HG03558 (cell line): ENCODE results near the gene IQUB.
"Not testable (repeated sequence)": the region's sequence is repeated elsewhere in the genome, so short reads cannot be mapped to it uniquely, and the experiment has no call there.

ENCODE experiments used
- ATAC-seq: cut with Tn5 transposase; IDR thresholded peaks from one replicate; pipeline ENCODE4 v1.9.1; 2021; ENCODE audit warnings: moderate number of reproducible peaks; ENCODE audit not compliant: unreplicated experiment; ENCODE audit errors: extremely low read depth

The IQUB gene

DNA sequence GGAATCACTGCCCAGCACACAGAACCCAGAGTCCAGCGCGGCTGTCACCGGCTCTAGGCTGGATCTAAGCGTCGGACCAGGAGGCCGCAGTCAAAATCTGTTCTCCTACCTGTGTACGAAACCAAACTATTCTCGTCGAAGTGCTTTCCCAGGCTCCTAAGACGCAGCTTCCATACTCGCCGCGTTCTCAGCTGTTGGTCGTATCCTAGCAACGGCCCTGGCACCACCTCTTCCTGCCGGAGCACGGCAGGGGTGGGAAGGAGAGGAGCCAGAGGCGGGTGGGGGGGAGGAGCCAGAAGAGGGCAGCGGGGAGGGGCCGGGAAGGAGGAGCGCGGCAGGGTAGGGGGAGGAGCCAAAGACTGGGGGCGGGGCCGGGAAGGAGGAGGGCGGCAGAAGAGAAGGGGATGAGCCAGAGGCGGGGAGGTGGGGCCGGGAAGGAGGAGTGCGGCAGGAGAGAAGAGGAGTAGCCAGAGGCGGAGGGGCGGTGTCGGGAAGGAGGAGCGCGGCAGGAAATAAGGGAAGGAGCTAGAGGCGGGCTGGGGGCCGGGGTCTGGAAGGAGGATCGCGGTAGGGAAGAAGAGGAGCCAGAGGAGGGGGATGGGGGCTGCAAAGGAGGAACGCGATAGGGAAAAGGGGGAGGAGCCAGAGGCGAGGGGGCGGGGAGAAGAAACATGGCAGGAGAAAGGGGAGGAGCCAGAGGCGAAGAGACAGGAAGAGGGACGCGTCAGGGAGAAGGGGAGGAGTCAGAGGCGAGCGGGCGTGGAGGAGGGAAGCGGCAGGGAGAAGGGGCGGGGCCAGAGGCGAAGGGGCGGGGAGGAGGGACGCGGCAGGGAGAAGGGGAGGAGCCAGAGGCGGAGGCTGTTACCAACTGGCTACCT, at the start of gene IQUB:
Gene IQUB, minus strand, starts transcription at position 213 of the 878 bp plus-strand sequence. CDS start 22,255 bp downstream, outside the sequence.
- ATAC-seq: peak; percentile 67

DNA sequence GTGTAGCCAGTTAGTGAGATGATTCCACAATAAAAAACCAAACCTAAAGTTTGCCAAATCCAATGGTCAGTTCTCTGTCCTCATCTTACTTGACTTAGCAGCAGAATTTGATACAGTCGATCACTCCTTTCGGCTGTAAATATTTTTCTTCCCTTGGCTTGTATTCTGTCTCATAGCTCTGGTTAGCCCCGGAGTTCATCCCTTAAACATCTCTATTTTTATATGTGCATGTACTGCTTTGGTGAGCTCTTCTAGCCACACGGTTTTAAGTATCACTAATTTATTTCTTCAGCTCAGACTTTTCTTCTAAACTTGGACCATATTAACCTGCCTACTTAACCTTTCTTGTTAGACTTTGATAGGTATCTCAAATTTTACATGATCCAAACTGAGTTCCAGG, 49.4 kb upstream of the IQUB start:
- no peak for ATAC-seq

DNA sequence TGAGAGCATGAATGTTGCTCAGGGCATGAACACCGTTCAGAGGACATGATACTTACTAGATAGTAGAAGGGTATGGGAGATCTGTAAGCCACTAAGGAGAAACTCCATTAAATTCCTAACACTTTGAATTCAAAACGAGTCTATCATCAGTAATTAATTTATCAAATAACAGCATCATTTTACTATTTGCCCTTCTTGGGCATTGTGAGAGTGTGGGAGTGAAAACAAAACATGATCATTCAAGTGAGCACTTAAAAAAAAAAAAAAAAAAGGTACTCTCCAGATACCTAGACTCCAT, 46.7 kb upstream of the IQUB start:
- no peak for ATAC-seq

DNA sequence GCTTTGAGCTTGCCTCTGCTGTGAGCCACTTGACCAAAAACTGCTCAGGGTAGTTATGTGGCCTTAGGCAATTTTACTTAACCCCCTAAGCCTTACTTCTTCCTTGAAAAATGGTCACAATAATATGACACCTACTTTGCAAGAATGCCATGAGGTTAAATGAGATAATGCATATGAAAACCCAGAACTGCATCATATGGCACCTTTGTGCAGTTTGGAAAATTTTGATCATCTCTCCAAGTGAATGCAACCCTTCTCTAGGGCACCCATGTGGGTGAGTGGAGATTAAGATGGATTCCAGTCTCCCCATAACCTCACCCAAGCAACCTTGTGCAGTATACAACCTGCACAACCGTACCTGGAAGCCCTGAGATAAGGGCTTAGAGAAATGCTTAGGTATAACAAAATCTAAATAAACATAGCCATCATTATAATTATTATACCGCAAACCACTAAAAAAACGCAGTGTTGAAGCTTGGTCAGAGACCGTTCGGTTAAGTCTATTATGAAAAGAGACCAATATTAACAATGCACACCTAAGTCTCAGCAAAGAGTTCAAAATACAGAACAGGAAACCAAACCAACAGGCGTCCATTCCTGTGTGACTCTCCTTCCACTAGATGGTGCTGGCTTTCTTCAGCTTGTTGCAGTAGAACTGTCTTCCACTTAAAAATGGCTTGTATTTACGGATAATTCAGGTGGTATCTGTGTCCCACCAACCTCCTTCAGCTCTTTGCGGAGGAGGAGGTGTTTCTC, 46.2 kb upstream of the IQUB start:
- ATAC-seq: peak; percentile 55

DNA sequence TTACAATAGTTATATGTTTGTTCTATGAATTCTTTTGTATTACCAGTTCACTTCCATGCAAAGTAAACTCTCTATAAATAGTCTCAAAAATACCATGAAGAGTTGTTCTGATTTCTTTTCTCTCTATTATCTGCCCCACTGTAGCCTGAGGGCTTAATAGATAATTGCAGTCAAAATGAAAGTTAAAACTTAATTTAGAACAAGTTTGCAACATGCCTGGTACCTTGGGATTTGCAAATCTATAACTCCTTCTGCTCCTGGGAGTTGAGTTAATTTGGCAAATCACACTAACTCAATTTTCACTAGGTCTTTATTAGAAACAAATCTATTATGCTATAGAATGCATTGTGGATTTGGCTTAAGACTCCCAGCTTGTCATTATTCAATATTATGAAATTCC, 45.0 kb upstream of the IQUB start:
- ATAC-seq: no peak

DNA sequence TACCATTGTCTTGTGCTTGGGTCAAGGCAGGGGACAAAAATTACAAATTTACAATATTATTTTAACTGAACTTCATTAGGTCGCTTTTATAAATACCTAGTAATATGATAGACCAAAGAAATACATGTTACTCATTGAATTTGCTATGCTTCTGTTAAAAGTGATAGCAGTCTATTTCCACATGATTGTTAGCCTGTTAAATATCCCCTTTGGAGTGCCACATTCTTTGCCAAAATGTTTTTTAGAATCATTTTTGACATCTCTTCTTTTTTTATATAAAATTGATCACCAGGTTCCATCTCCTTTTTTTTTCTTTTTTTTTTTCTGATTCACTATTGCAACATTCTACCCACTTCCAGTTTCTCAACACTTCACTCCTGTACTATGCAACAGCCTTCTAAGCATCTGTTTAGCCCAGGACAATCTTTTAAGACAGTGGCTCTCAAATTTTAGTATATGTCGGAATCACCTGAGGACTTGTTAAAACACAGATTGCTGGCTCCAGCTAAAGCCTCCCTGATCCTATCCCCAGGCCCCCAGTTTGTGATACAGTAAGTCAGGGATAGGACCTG, 39.6 kb upstream of the IQUB start:
- no peak for ATAC-seq

DNA sequence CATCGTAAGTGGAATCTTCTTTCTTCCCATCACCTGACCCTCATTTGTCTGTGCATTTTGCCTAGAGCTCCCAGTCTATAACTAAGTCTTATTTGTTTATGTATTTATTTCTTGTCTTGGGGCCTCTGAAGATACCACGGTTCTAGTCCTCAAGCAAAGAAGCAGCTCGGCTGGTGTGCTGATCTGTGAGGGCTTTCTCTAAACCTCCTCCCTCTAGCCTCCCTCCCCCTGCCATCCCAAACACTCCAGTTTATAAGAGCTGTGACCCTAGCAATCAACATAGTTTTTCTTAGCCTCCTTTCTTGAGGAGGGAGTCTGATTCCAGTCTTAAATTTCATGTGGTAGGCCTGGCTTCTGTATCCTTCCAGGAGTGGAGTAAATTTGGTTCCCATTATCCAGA, 38.9 kb upstream of the IQUB start:
- ATAC-seq: no peak

DNA sequence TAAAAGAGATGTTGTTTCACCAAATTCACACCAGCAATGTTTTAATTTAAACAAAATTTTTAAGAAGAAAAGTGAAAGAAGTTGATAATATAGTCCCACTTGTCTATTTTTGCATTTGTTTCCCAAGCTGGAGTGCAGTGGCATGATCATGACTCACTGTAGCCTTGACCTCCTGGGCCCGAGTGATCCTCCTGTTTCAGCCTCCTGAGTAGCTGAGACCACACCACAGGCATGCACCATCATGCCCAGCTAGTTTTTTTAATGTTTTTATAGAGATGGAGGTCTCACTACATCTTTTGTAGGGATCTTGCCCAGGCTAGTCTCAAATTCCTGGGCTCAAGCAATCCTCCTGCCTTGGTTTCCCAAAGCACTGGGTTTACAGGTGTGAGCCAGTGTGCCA, 37.3 kb upstream of the IQUB start:
- no peak for ATAC-seq

DNA sequence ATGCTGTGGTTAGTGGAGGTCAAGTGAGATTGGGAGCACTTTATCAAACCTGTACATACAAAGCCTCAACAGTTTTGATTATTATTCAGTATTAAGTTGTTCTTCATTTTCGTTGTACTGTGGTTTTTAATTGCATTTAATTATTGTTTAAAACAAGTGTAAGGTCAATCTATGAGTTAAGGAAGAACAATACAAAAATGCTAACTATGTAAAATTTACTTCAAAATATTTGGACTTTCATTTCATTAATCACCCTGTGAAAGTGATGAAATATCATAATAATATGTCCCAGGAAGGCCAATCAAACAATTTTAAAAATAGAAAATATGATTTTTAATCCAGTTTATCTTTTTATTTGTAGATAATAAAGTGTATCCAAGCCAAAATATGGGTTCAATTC, 36.8 kb upstream of the IQUB start:
- ATAC-seq: no peak

DNA sequence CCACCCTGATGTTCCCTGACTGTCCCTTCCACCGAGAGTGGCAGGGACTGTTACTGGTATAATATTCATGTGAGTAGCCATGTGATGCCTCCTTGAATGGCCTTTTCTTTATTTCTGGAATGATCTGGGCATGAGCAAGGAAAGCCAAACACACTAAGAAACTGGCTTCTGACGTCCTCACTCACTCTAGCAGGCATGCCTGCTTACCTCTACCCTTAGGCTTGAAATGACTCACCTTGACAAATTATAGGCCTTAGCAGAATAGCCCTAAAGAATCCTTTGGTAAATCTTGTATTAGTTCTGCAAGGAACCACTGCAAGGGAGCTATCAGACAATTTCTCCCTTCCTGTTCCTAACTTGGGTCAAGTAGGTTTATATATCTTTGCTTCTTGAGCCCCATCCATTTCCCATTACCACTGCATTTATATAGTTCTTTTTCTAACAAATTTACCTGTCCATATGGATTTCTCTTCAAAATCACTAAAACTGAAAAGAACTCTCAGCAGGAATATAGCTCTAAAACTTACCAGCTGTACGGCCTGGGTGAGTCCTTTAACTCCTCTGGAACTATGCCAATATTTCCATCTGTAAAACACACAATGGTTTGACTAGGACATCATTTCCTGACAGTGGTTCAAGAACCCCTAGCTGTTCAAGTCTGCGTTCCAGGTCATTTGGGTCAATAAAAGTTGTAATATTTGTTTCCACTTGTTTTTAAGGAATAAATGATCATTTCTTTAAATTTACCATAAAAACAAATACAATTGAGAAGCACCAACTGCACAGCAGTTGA, 36.2 kb upstream of the IQUB start:
- ATAC-seq: no peak

DNA sequence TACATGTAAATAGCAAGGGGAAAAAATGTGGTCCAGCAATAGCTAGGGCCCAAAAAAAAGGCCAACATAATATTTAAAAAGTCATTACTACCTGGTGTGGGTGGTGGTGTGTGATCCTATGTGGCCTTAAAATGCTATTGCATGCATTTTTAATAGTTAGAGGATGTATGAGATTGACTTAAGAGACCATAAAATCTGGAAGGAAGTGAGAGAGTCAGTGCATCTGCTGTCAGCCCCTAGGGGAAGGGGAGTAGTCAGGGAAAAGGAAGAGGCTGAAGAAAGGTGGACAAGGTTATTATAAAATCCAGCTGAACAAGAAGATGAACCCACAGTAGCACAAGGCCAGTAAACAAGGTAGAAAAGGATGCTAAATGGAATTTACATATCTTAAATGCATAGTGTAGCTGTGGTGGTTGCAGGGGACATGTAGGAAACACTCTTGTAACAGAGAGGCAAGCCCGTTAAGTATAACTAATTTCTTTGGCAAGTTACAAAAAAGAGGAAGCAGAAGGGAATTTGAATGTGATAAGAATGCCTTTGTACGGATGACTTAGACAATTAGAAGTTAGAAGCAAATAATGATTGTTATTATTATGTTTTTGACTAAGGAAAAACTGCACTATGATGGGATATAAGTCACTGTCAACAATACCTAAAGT, 35.1 kb upstream of the IQUB start:
- ATAC-seq: no peak

DNA sequence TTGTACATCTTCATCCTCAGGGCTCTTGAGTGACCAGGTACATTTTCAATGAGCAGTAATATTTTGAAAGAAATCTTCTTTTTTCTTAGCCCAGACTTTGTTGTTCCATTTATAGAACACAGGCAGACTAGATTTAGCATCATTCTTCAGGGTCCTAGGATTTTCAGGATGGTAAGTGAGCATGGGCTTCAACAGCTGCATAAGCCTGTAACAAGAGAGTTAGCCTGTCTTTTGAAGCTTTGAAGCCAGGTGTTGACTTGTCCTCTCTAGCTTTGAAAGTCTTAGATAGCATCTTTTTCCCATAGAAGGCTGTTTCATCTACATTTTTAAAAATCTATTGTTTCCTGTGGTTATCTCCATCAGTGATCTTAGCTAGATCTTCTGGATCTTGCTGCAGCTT, 27.7 kb upstream of the IQUB start:
- no peak for ATAC-seq

DNA sequence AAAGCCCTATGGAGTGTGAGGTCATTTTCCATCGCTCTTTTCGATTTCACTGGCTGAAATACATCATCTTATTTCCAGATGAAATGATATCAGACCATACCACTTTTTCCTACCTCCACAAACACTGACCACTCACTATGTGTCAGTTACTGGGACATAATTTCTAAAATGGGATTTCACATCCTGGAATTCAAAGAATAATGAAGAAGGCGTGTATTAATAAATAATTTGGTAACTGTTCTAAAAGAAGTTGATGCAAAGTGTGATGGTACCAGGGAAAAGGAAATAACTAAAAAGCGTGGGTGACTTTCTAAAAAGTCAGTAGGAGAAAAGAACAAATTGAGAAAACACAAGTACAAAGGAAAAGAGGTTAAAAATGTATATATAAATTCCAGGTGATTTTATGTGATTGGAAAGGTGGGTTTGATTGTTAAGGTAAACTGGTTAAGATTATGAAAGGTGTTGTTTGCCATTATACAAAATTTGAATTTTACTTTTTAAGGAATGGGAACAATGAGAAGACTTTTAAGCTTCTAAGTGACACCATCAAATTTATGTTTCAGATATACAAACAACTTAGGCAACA, 24.0 kb upstream of the IQUB start:
- no peak for ATAC-seq

DNA sequence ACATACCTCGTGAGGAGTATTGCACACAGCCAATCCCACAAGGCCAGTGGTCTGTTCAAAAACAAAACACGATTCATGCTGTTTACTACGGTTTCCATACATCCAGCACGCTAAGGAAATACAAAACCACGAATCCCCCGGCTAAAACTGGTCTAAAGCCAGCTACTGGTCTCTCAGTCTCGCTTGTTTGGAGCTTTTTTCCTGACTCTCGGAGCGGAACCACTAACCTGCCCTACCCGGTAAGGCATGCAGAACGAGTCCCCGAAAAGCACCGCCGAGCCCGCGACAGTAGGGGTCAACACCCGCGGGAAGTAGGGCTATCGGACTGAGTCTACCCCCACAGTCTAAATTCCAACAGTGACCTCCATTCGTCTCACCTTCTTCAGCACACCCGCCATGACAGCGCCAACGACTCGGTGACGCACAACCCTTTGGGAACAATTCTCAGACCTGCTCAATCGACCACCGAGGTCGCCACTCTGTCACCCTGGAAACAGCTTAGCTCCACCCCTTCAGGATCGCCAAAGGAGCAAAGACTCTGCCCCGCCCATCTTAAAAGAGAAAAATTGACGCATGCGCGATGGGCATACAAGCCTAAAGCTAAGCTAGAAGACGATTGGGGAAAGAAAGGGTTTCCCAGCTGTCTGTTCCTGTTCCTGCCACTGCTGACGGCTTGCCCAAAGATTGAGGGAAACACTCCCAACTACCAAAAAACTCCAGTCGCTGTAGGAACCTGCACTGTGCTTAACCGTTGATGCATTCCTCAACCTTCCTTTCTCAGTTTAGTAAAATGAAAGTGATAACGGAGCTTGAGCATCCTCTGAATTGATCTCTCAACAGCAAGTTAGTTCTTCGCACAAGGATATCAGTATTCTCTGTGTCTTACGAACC, 23.2 kb upstream of the IQUB start, which contains the start of gene NDUFA5:
Gene NDUFA5, minus strand, starts transcription at position 421 of the 891 bp plus-strand sequence. Its CDS starts 23 bp downstream, at position 398.
- peak; percentile 96 for ATAC-seq

DNA sequence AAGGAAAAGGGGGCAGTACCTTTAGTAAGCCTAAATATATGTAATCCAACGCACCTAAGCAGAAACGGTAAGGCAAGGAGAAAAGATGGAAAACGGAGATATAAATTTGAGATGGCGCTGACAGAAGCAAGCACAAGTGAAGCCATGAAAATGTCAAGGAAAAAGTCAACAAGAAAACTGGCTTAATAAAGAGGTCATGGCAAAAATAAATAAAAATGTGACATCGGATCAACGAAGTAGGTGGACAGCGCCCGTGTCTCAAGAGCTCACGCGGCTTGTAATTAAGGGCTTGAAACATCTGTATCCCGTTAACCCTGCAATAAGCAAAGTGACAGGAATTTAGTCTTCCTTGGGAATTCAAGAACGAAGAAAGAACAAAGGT, 22.6 kb upstream of the IQUB start:
- no peak for ATAC-seq

DNA sequence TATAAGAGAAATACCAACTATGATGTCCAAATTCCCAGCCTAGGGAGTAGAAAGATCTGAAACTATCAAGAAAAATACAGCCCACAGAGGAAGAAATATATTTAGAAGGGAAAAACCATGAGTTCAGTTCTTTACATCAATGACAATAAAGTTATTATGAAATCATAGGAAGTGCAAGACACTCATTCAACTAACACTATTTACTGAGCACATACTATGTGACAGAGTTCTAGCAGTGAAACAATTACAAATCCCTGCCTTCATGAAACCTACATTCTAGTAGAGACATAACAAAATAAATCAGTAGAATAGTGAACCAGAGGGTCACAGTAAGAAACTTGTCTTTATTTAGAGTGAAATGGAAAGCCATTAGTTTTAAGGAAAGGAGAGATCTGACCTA, 21.1 kb upstream of the IQUB start:
- ATAC-seq: no peak

DNA sequence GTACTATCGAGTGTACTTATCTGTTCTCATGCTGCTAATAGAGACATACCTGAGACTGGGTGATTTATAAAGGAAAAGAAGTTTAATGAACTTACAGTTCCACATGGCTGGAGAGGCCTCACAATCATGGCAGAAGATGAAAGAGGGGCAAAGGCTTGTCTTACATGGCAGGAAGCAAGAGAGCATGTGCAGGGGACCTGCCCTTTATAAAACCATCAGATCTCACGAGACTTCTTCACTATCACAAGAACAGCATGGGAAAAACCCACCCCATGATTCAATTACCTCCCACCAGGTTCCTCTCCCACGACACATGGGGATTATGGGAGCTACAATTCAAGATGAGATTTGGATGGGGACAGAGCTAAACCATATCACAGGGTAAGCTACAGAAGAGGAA, 18.8 kb upstream of the IQUB start:
- no peak for ATAC-seq

DNA sequence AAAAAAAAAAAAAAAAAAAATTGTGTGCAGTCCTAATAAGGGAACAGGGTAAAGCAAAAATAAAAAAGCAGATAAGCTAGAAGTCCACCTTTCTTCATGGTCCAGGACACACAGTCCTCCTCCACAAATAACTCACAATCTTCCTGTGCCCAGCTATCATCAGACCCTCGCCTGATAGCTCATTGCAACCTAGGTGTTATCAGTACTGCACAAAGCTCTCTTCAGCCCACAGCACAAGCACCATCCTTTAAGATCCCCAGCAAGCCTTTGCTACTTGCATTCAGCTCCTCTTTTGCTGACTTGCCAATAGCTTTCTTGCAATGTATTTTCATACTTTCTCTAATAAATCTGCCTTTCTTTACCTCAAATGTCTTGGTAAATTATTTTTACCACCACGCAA, 18.2 kb upstream of the IQUB start:
- no peak for ATAC-seq

DNA sequence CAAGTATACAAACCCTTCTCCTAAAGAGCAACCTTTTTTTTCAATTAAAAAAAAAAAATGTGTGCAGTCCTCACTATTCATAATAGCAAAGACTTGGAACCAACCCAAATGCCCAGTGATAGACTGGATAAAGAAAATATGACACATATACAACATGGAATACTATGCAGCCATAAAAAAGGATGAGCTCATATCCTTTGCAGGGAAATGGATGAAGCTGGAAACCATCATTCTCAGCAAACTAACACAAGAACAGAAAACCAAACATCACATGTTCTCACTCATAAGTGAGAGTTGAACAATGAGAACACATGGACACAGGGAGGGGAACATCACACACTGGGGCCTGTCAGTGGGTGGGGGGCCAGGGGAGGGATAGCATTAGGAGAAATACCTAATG, 17.7 kb upstream of the IQUB start:
- ATAC-seq: not testable (repeated sequence)
